SK-N-MC (cell line): ENCODE results near the gene GPD1L.

Experiments
- EZH2 ChIP-seq: fragments of 200-600 bp; sonication (generic); IDR thresholded peaks from one replicate; pipeline ENCODE4 v1.6.1; 2017; ENCODE audit warnings: antibody characterized with exemption
- POLR2AphosphoS5 ChIP-seq: IDR thresholded peaks from 2 replicates; pipeline ENCODE4 v1.6.1; 2012; ENCODE audit warnings: mild to moderate bottlenecking, low read depth, low read length, borderline replicate concordance

DNA sequence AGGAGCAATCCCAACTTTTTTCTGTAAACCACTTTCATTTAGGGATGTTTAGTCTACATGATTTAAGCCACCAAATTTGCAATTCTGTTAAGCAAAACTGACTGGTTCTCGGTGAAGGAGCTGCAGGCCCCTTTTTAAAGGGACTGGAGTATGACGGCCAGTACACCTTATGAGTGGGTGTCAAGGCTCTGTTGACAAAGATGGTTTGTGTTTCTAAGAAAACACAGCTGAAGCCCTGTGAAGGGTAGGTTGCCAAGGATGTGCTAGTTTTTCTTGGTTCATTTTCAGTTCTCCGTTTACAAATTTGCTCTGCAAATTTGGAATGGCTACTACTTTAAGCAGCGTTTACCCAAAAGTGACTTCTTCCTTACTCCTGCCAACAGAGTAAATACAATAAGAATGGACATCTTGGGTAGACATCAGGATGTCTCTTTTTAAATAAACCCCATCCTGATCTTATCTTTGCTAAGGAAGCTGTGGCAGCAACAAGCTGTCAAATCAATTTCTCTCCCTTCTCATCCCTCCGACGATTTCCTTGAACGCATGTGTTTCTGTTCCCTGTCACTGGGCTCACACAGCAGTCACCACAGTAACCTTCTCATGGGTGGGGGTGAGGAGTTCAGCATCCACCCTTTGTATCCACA is 73.8 kb downstream of the GPD1L start:
- no peak for TF ChIP-seq EZH2
- TF ChIP-seq POLR2AphosphoS5, result no peak
